ENCODE data around the gene SLC6A13. TPM values are rescaled to one million over a fixed set of nuclear protein-coding genes. Genes with fewer than 3 reads are reported as not detected.
"Not testable (repeated sequence)": the region's sequence is repeated elsewhere in the genome, so short reads cannot be mapped to it uniquely, and the experiment has no call there.

Gene SLC6A13
- total RNA-seq, 1 donor from 2014 or later: 2.9 TPM

GRCh38 chr12:197911-198695 lies 64.5 kb downstream of the SLC6A13 start:
- DNase-seq (ENCODE audit: low read depth): no peak

- no peak for DNase-seq (ENCODE audit: low read depth)
These were observed 65.3 kb downstream of the SLC6A13 start for GRCh38 chr12:197347-197746.

- DNase-seq (ENCODE audit: low read depth): no peak
These were observed 66.2 kb downstream of the SLC6A13 start for GRCh38 chr12:196436-196835.

GRCh38 chr12:195951-196350 lies 66.7 kb downstream of the SLC6A13 start:
- no peak for DNase-seq (ENCODE audit: low read depth)

- no peak for DNase-seq (ENCODE audit: low read depth)
These were observed 67.5 kb downstream of the SLC6A13 start for GRCh38 chr12:195156-195555.

GRCh38 chr12:194276-194675 lies 68.4 kb downstream of the SLC6A13 start:
- DNase-seq (ENCODE audit: low read depth): no peak

- DNase-seq (ENCODE audit: low read depth): no peak
These were observed 69.4 kb downstream of the SLC6A13 start for GRCh38 chr12:193261-193660.

- no peak for DNase-seq (ENCODE audit: low read depth)
These were observed 71.1 kb downstream of the SLC6A13 start for GRCh38 chr12:191541-191940.

GRCh38 chr12:190881-191280 lies 71.8 kb downstream of the SLC6A13 start:
- no peak for DNase-seq (ENCODE audit: low read depth)

- no peak for DNase-seq (ENCODE audit: low read depth)
These were observed 73.0 kb downstream of the SLC6A13 start for GRCh38 chr12:189622-189962.

- no peak for DNase-seq (ENCODE audit: low read depth)
These were observed 73.6 kb downstream of the SLC6A13 start for GRCh38 chr12:188910-189621.

GRCh38 chr12:187986-188909 lies 74.4 kb downstream of the SLC6A13 start:
- DNase-seq (ENCODE audit: low read depth): not testable (repeated sequence)

GRCh38 chr12:186006-186625 lies 76.5 kb downstream of the SLC6A13 start:
- DNase-seq (ENCODE audit: low read depth): no peak

- DNase-seq (ENCODE audit: low read depth): no peak
These were observed 77.1 kb downstream of the SLC6A13 start for GRCh38 chr12:185576-185955.

GRCh38 chr12:184811-185575 lies 77.6 kb downstream of the SLC6A13 start:
- no peak for DNase-seq (ENCODE audit: low read depth)

- peak; percentile 76 for DNase-seq (ENCODE audit: low read depth)
These were observed 80.2 kb downstream of the SLC6A13 start for GRCh38 chr12:182381-182892.

- no peak for DNase-seq (ENCODE audit: low read depth)
These were observed 80.7 kb downstream of the SLC6A13 start for GRCh38 chr12:181921-182320.

- DNase-seq (ENCODE audit: low read depth): peak; percentile 63
These were observed 82.2 kb downstream of the SLC6A13 start for GRCh38 chr12:180445-180844.

GRCh38 chr12:179885-180284 lies 82.8 kb downstream of the SLC6A13 start:
- DNase-seq (ENCODE audit: low read depth): no peak

GRCh38 chr12:179131-179884 lies 83.3 kb downstream of the SLC6A13 start:
- peak; percentile 26 for DNase-seq (ENCODE audit: low read depth)
